OCI-LY3 (cell line): ENCODE measurements around the gene CNEP1R1.

ENCODE experiments used
- H2AFZ ChIP-seq: fragments of 200-600, 300-600 bp; shearing (Covaris generic); 2 replicates; pipeline ENCODE4 v1.6.0; 2014; ENCODE audit warnings: antibody characterized with exemption, low read depth, low read length
- H3K27ac ChIP-seq: fragments of 200-600, 300-600 bp; sonication (generic); 2 replicates; pipeline ENCODE4 v1.5.1; 2014; ENCODE audit warnings: mild to moderate bottlenecking, low read length, moderate library complexity, mixed read lengths
- H3K27me3 ChIP-seq: fragments of 200-600, 300-600 bp; sonication (generic); 2 replicates; pipeline ENCODE4 v1.6.1; 2014; ENCODE audit warnings: low read depth, low read length, mixed read lengths
- H3K36me3 ChIP-seq: fragments of 200-600, 300-600 bp; sonication (generic); replicated peaks from 2 replicates; pipeline ENCODE3; 2014; ENCODE audit warnings: low read depth, low read length, mixed read lengths
- H3K4me1 ChIP-seq: fragments of 300-600, 200-600 bp; sonication (generic); 2 replicates; pipeline ENCODE4 v1.6.1; 2014; ENCODE audit warnings: low read length, mixed read lengths
- H3K4me2 ChIP-seq: fragments of 200-600, 300-600 bp; sonication (generic); 2 replicates; pipeline ENCODE4 v1.6.1; 2014; ENCODE audit warnings: low read length, mixed read lengths
- H3K4me3 ChIP-seq: fragments of 300-600, 200-600 bp; sonication (generic); 2 replicates; pipeline ENCODE4 v1.5.1; 2014; ENCODE audit warnings: antibody characterized with exemption, mild to moderate bottlenecking, low read length, moderate library complexity
- H3K79me2 ChIP-seq: fragments of 300-600, 200-600 bp; shearing (Covaris generic); 2 replicates; pipeline ENCODE4 v1.6.1; 2014; ENCODE audit warnings: mild to moderate bottlenecking, low read length, mixed read lengths
- H3K9ac ChIP-seq: fragments of 300-600, 200-600 bp; shearing (Covaris generic); 2 replicates; pipeline ENCODE4 v1.6.0; 2014; ENCODE audit warnings: mild to moderate bottlenecking, low read length, moderate library complexity
- H3K9me3 ChIP-seq: fragments of 200-600, 300-600 bp; shearing (Covaris generic); 2 replicates; pipeline ENCODE4 v1.6.1; 2014; ENCODE audit warnings: low read length, mixed read lengths; ENCODE audit not compliant: insufficient read depth
- H4K20me1 ChIP-seq: fragments of 200-600, 300-600 bp; sonication (generic); 2 replicates; pipeline ENCODE4 v1.6.1; 2016; ENCODE audit warnings: low read length, mixed read lengths; ENCODE audit not compliant: insufficient read depth
- EZH2phosphoT487 ChIP-seq: fragments of 200-600 bp; shearing (Covaris generic); IDR thresholded peaks from 2 replicates; pipeline ENCODE4 v1.6.1; 2018; ENCODE audit warnings: antibody characterized with exemption, mixed run types, low read depth
- TF ChIP-seq, protein P1 (sequence below): fragments of 200-600, 300-600 bp; sonication (generic); IDR thresholded peaks from 2 replicates; pipeline ENCODE4 v1.5.1; 2014; ENCODE audit warnings: antibody characterized with exemption, low read length, low read depth

CNEP1R1 gene, protein sequence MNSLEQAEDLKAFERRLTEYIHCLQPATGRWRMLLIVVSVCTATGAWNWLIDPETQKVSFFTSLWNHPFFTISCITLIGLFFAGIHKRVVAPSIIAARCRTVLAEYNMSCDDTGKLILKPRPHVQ

DNA sequence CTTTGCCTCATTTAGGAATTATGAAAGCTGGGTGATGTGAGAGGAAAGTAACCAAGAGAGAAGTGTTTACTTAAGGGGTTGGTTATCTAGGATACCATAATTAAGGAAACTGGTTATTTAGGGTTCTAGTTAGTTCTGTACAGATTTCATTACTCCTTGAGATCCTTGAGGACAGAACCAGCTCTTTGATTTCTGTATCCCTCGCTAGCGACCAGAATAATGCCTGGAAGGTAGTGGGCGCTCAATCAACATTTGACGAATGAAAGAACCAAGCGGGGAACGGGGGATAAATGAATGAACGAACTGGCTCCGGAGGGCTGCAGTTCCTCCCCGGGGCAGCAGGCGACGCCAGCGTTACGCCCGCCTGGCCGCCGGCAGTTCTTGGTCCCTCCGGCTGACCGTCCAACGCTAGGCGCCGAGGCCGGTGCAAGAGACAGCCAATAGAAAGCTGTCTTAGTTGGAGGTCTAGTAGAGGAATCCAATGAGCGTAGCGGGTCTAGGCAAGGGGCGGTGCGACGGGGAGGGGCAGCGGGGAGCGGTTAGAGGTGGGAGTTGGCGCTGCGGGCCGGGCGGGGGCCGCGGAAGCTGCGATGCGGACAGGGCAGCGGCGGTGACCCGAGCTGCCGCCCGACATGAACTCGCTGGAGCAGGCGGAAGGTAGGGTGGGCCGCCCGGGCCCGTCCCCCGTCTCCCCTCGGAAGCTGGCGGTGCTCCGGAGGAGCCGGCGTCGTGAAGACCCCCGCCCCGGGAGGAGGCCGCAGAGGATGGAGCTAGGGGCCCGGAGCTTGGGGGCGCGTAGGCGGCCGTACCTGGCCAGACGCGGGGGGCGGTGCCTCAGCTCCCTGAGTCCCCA is at the start of gene CNEP1R1:
CNEP1R1 (plus strand) TSS at position 542 of the 853 bp plus-strand sequence; CDS start at position 633, 91 bp downstream.
- Histone ChIP-seq H4K20me1 (no peaks in the 10 kb centered on the region), H2AFZ (peak within 1 kb of the TSS; percentile 95), H3K27ac (0 out of 2 replicates have a peak within 1 kb of the TSS, but pooled peaks have one; percentile 12), H3K4me2 (peak within 1 kb of the TSS; percentile 89), H3K36me3 (peaks cover 3% of the 10 kb centered on the region), H3K4me3 (peak within 1 kb of the TSS; percentile 93), H3K27me3 (0 out of 2 replicates have a peak, but pooled peaks cover 4% of the 10 kb centered on the region), H3K4me1 (peaks cover 11% of the 10 kb centered on the region), H3K9me3 (no peaks in the 10 kb centered on the region), H3K79me2 (peaks cover 17% of the 10 kb centered on the region), H3K9ac (peak within 1 kb of the TSS; percentile 70)
- no peak for TF ChIP-seq EZH2phosphoT487
- TF ChIP-seq, protein P1, sequence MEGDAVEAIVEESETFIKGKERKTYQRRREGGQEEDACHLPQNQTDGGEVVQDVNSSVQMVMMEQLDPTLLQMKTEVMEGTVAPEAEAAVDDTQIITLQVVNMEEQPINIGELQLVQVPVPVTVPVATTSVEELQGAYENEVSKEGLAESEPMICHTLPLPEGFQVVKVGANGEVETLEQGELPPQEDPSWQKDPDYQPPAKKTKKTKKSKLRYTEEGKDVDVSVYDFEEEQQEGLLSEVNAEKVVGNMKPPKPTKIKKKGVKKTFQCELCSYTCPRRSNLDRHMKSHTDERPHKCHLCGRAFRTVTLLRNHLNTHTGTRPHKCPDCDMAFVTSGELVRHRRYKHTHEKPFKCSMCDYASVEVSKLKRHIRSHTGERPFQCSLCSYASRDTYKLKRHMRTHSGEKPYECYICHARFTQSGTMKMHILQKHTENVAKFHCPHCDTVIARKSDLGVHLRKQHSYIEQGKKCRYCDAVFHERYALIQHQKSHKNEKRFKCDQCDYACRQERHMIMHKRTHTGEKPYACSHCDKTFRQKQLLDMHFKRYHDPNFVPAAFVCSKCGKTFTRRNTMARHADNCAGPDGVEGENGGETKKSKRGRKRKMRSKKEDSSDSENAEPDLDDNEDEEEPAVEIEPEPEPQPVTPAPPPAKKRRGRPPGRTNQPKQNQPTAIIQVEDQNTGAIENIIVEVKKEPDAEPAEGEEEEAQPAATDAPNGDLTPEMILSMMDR: peak; percentile 93

DNA sequence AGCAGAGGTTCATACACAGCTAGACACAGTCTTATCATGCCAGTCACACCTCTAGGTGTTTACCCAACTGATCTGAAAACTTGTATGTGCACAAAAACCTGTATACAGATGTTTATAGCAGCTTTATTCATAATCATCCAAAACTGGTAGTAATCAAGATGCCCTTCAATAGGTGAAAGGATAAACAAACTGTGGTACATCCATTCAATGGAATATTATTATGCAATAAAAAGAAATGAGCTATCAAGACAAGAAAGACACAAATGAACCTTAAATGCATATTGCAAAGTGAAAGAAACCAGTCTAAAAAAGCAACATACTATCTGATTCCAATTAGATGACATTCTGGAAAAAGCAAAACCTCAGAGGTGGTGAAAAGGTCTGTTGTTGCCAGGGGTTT is 47.6 kb upstream of the CNEP1R1 start:
- Histone ChIP-seq H3K4me3 (no peak overlapping the region), H4K20me1 (no peaks in the 10 kb centered on the region), H2AFZ (no peak overlapping the region), H3K9ac (no peak overlapping the region), H3K9me3 (no peaks in the 10 kb centered on the region), H3K36me3 (no peaks in the 10 kb centered on the region), H3K27me3 (0 out of 2 replicates have a peak, but pooled peaks cover 4% of the 10 kb centered on the region), H3K79me2 (no peaks in the 10 kb centered on the region), H3K4me1 (no peaks in the 10 kb centered on the region), H3K4me2 (no peak overlapping the region), H3K27ac (no peak overlapping the region)
- no peak for TF ChIP-seq EZH2phosphoT487
- TF ChIP-seq, protein P1: no peak

DNA sequence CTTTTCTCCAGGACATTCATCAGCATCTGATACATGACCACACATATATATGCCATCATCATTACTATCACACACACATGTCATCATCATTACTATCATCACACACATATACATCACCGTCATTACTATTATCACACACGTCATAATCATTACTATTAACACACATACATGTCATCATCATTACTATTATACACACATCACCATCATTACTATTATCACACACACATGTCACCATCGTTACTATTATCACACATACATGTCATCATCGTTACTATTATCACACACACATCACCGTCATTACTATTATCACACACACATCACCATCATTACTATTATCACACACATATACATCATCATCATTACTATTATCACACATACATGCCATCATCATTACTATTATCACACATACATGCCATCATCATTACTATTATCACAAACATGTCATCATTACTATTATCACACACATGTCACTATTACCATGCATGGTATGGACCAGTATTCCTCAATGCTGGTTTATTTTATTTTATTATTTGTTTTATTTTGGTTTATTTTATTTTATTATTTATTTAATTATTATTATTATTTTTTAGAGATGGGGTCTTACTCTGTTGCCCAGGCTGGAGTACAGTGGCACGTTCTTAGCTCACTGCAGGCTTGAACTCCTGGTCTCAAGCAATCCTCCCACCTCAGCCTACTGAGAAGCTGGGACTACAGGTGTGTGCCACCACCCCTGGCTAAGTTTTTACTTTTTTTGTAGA is 46.3 kb upstream of the CNEP1R1 start:
- H3K36me3 ChIP-seq: no peaks in the 10 kb centered on the region
- H4K20me1 ChIP-seq: no peaks in the 10 kb centered on the region
- TF ChIP-seq, protein P1: no peak
- no peak for TF ChIP-seq EZH2phosphoT487
- no peaks in the 10 kb centered on the region for H3K9me3 ChIP-seq
- H3K9ac ChIP-seq: no peak overlapping the region
- H3K79me2 ChIP-seq: no peaks in the 10 kb centered on the region
- no peak overlapping the region for H2AFZ ChIP-seq
- no peak overlapping the region for H3K4me3 ChIP-seq
- H3K27ac ChIP-seq: no peak overlapping the region
- no peaks in the 10 kb centered on the region for H3K27me3 ChIP-seq
- no peaks in the 10 kb centered on the region for H3K4me1 ChIP-seq
- H3K4me2 ChIP-seq: no peak overlapping the region

DNA sequence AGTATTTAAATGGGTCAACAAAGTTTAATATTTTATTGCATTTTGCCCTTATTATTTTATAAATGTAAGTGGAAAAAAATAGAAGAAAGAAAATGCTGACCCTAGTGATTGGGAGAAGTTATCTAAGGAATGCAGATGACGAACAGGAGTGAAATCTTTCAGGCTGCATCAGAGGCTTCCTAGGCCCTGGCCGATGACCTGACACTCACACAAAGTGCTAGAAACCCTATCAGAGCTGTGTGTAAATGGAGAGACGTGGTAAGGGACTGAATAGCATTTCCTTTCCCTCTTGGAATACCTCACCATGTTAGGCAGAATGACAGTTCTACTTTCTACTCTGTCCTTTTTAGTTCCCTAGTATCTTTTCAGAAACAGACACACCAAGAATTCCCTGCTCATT is 44.9 kb upstream of the CNEP1R1 start:
- Histone ChIP-seq H3K4me3 (no peak overlapping the region), H3K9ac (no peak overlapping the region), H2AFZ (no peak overlapping the region), H3K36me3 (no peaks in the 10 kb centered on the region), H4K20me1 (no peaks in the 10 kb centered on the region), H3K4me1 (no peaks in the 10 kb centered on the region), H3K27me3 (no peaks in the 10 kb centered on the region), H3K27ac (no peak overlapping the region), H3K9me3 (no peaks in the 10 kb centered on the region), H3K79me2 (no peaks in the 10 kb centered on the region), H3K4me2 (no peak overlapping the region)
- no peak for TF ChIP-seq EZH2phosphoT487
- TF ChIP-seq, protein P1: no peak
